Bronchial epithelial cell (primary cell): ENCODE results near the gene RASL10B. TPM values are rescaled to one million over a fixed set of nuclear protein-coding genes. Genes with fewer than 3 reads are reported as not detected.
A peak's percentile ranks its signal among the peaks of the same experiment; 100 is the strongest.

ENCODE experiments used
- DNase-seq: peaks from one replicate; pipeline ENCODE4 v3.0.0-alpha.2; 2010; ENCODE audit warnings: low read depth
- FAIRE-seq: peaks from 2 replicates; lab custom pipeline; 2011; peaks lifted over from hg19 to GRCh38; lab: Jason Lieb, UNC
- H3K27me3 ChIP-seq: 2 replicates; pipeline ENCODE4 v1.5.1; 2011; ENCODE audit warnings: low read length; ENCODE audit not compliant: control insufficient read depth, insufficient read depth
- H3K36me3 ChIP-seq: 2 replicates; pipeline ENCODE4 v1.5.1; 2011; ENCODE audit warnings: low read length; ENCODE audit not compliant: control insufficient read depth, insufficient read depth
- H3K4me3 ChIP-seq: 2 replicates; pipeline ENCODE4 v1.5.1; 2011; ENCODE audit warnings: mild to moderate bottlenecking, low read depth, low read length, control low read depth
- CTCF ChIP-seq: IDR thresholded peaks from 2 replicates; pipeline ENCODE4 v1.5.1; 2011; ENCODE audit warnings: mild to moderate bottlenecking, moderate library complexity, low read length, control low read depth, inconsistent platforms; ENCODE audit not compliant: insufficient read depth, severe bottlenecking
- total RNA-seq: library from RNA; depleted of rRNA; stranded (reverse); fragments of >200 nt; gene quantifications from 2 replicates; pipeline ENCODE4 v1.2.1, GENCODE V29; 2014

RASL10B gene
- total RNA-seq, 1 donor from 2014 or later, result 0.53 TPM

- DNase-seq (no peak), FAIRE-seq (no peak)
- TF ChIP-seq CTCF, result no peak
- Histone ChIP-seq H3K4me3 (no peak overlapping the region), H3K36me3 (no peaks in the 10 kb centered on the region), H3K27me3 (peaks cover 24% of the 10 kb centered on the region)
Measured at GRCh38 chr17:35742896-35743477, 11.5 kb downstream of the RASL10B start.

GRCh38 chr17:35743626-35744328 lies 12.3 kb downstream of the RASL10B start:
- Histone ChIP-seq H3K4me3 (no peak overlapping the region), H3K27me3 (peaks cover 24% of the 10 kb centered on the region), H3K36me3 (no peaks in the 10 kb centered on the region)
- FAIRE-seq, result no peak
- peak; percentile 26 for DNase-seq
- no peak for TF ChIP-seq CTCF

GRCh38 chr17:35744830-35745229 lies 13.4 kb downstream of the RASL10B start:
- H3K27me3 ChIP-seq, result peaks cover 20% of the 10 kb centered on the region
- TF ChIP-seq CTCF, result no peak
- H3K4me3 ChIP-seq, result no peak overlapping the region
- no peaks in the 10 kb centered on the region for H3K36me3 ChIP-seq
- DNase-seq, result no peak
- no peak for FAIRE-seq

GRCh38 chr17:35745246-35745645 lies 13.8 kb downstream of the RASL10B start:
- Histone ChIP-seq H3K27me3 (peaks cover 17% of the 10 kb centered on the region), H3K36me3 (no peaks in the 10 kb centered on the region), H3K4me3 (no peak overlapping the region)
- TF ChIP-seq CTCF, result no peak
- DNase-seq (no peak), FAIRE-seq (no peak)

- peaks cover 12% of the 10 kb centered on the region for H3K27me3 ChIP-seq
Measured at GRCh38 chr17:35745749-35746320, 14.4 kb downstream of the RASL10B start.

More at GRCh38 chr17:35745749-35746320, 14.4 kb downstream of the RASL10B start:
- Histone ChIP-seq H3K36me3 (no peaks in the 10 kb centered on the region), H3K4me3 (no peak overlapping the region)
- TF ChIP-seq CTCF, result no peak
- FAIRE-seq (no peak), DNase-seq (no peak)
